ENCODE results near the gene ARAP2.

The ARAP2 gene

GRCh38 chr4:36280555-36280954, 36.2 kb upstream of the ARAP2 start:
- Histone ChIP-seq H3K4me1 (ENCODE audit: insufficient read depth, low read length) (no peaks in the 10 kb centered on the region; the same call in 1 of the 2 replicates), H3K36me3 (ENCODE audit: insufficient read depth, low read depth, low read length) (no peaks in the 10 kb centered on the region), H3K9me3 (ENCODE audit: insufficient read depth, low read depth, low read length) (no peaks in the 10 kb centered on the region), H3K27ac (ENCODE audit: low read length) (no peak overlapping the region), H3K9ac (ENCODE audit: low read depth, low read length) (no peak overlapping the region), H3K27me3 (ENCODE audit: insufficient read depth, low read length) (no peaks in the 10 kb centered on the region), H3K4me3 (ENCODE audit: low read length) (no peak overlapping the region)

- no peak overlapping the region for H3K27ac ChIP-seq (ENCODE audit: low read length)
- H3K27me3 ChIP-seq (ENCODE audit: insufficient read depth, low read length), result no peaks in the 10 kb centered on the region
- no peaks in the 10 kb centered on the region for H3K9me3 ChIP-seq (ENCODE audit: insufficient read depth, low read depth, low read length)
- no peaks in the 10 kb centered on the region; the same call in 1 of the 2 replicates for H3K4me1 ChIP-seq (ENCODE audit: insufficient read depth, low read length)
- H3K4me3 ChIP-seq (ENCODE audit: low read length), result no peak overlapping the region
- no peaks in the 10 kb centered on the region for H3K36me3 ChIP-seq (ENCODE audit: insufficient read depth, low read depth, low read length)
- no peak overlapping the region for H3K9ac ChIP-seq (ENCODE audit: low read depth, low read length)
These were observed 34.5 kb upstream of the ARAP2 start for GRCh38 chr4:36278789-36279188.

- no peak overlapping the region for H3K27ac ChIP-seq (ENCODE audit: low read length)
- H3K4me3 ChIP-seq (ENCODE audit: low read length), result no peak overlapping the region
- H3K9ac ChIP-seq (ENCODE audit: low read depth, low read length), result no peak overlapping the region
- H3K4me1 ChIP-seq (ENCODE audit: insufficient read depth, low read length), result no peaks in the 10 kb centered on the region; the same call in 1 of the 2 replicates
- H3K9me3 ChIP-seq (ENCODE audit: insufficient read depth, low read depth, low read length), result no peaks in the 10 kb centered on the region
- no peaks in the 10 kb centered on the region for H3K27me3 ChIP-seq (ENCODE audit: insufficient read depth, low read length)
- H3K36me3 ChIP-seq (ENCODE audit: insufficient read depth, low read depth, low read length), result no peaks in the 10 kb centered on the region
These were observed 33.2 kb upstream of the ARAP2 start for GRCh38 chr4:36277533-36277932.

- H3K4me1 ChIP-seq (ENCODE audit: insufficient read depth, low read length), result no peaks in the 10 kb centered on the region
These were observed 29.8 kb upstream of the ARAP2 start for GRCh38 chr4:36274158-36274557.

GRCh38 chr4:36273276-36273675, 29.0 kb upstream of the ARAP2 start:
- Histone ChIP-seq H3K36me3 (ENCODE audit: insufficient read depth, low read depth, low read length) (no peaks in the 10 kb centered on the region), H3K27ac (ENCODE audit: low read length) (no peak overlapping the region), H3K27me3 (ENCODE audit: insufficient read depth, low read length) (no peaks in the 10 kb centered on the region), H3K4me3 (ENCODE audit: low read length) (no peak overlapping the region), H3K9me3 (ENCODE audit: insufficient read depth, low read depth, low read length) (no peaks in the 10 kb centered on the region), H3K9ac (ENCODE audit: low read depth, low read length) (no peak overlapping the region), H3K4me1 (ENCODE audit: insufficient read depth, low read length) (no peaks in the 10 kb centered on the region)

More at GRCh38 chr4:36274158-36274557, 29.8 kb upstream of the ARAP2 start:
- no peak overlapping the region for H3K9ac ChIP-seq (ENCODE audit: low read depth, low read length)
- H3K9me3 ChIP-seq (ENCODE audit: insufficient read depth, low read depth, low read length), result no peaks in the 10 kb centered on the region
- no peaks in the 10 kb centered on the region for H3K36me3 ChIP-seq (ENCODE audit: insufficient read depth, low read depth, low read length)
- no peak overlapping the region for H3K27ac ChIP-seq (ENCODE audit: low read length)
- H3K27me3 ChIP-seq (ENCODE audit: insufficient read depth, low read length), result no peaks in the 10 kb centered on the region
- H3K4me3 ChIP-seq (ENCODE audit: low read length), result no peak overlapping the region

GRCh38 chr4:36269533-36270173, 25.3 kb upstream of the ARAP2 start:
- Histone ChIP-seq H3K27ac (ENCODE audit: low read length) (no peak overlapping the region), H3K36me3 (ENCODE audit: insufficient read depth, low read depth, low read length) (no peaks in the 10 kb centered on the region), H3K9me3 (ENCODE audit: insufficient read depth, low read depth, low read length) (no peaks in the 10 kb centered on the region), H3K27me3 (ENCODE audit: insufficient read depth, low read length) (no peaks in the 10 kb centered on the region), H3K9ac (ENCODE audit: low read depth, low read length) (no peak overlapping the region), H3K4me3 (ENCODE audit: low read length) (no peak overlapping the region), H3K4me1 (ENCODE audit: insufficient read depth, low read length) (peaks cover under 1% of the 10 kb centered on the region; the same call in 1 of the 2 replicates)

GRCh38 chr4:36269101-36269500, 24.8 kb upstream of the ARAP2 start:
- H3K36me3 ChIP-seq (ENCODE audit: insufficient read depth, low read depth, low read length), result no peaks in the 10 kb centered on the region
- no peak overlapping the region for H3K27ac ChIP-seq (ENCODE audit: low read length)
- no peaks in the 10 kb centered on the region for H3K9me3 ChIP-seq (ENCODE audit: insufficient read depth, low read depth, low read length)
- no peak overlapping the region for H3K4me3 ChIP-seq (ENCODE audit: low read length)
- peaks cover 6% of the 10 kb centered on the region; the same call in 1 of the 2 replicates for H3K4me1 ChIP-seq (ENCODE audit: insufficient read depth, low read length)
- no peaks in the 10 kb centered on the region for H3K27me3 ChIP-seq (ENCODE audit: insufficient read depth, low read length)
- no peak overlapping the region for H3K9ac ChIP-seq (ENCODE audit: low read depth, low read length)

- Histone ChIP-seq H3K27ac (ENCODE audit: low read length) (no peak overlapping the region), H3K36me3 (ENCODE audit: insufficient read depth, low read depth, low read length) (no peaks in the 10 kb centered on the region), H3K9me3 (ENCODE audit: insufficient read depth, low read depth, low read length) (no peaks in the 10 kb centered on the region), H3K4me1 (ENCODE audit: insufficient read depth, low read length) (peaks cover 8% of the 10 kb centered on the region; the same call in 1 of the 2 replicates), H3K4me3 (ENCODE audit: low read length) (no peak overlapping the region), H3K27me3 (ENCODE audit: insufficient read depth, low read length) (no peaks in the 10 kb centered on the region), H3K9ac (ENCODE audit: low read depth, low read length) (no peak overlapping the region)
These were observed 23.4 kb upstream of the ARAP2 start for GRCh38 chr4:36267486-36268268.

- H3K27ac ChIP-seq (ENCODE audit: low read length), result no peak overlapping the region
These were observed 20.0 kb upstream of the ARAP2 start for GRCh38 chr4:36264207-36264826.

GRCh38 chr4:36260731-36261130, 16.4 kb upstream of the ARAP2 start:
- no peaks in the 10 kb centered on the region for H3K27me3 ChIP-seq (ENCODE audit: insufficient read depth, low read length)
- no peaks in the 10 kb centered on the region for H3K9me3 ChIP-seq (ENCODE audit: insufficient read depth, low read depth, low read length)
- no peak overlapping the region for H3K4me3 ChIP-seq (ENCODE audit: low read length)
- no peaks in the 10 kb centered on the region for H3K36me3 ChIP-seq (ENCODE audit: insufficient read depth, low read depth, low read length)
- peaks cover 8% of the 10 kb centered on the region; the same call in 1 of the 2 replicates for H3K4me1 ChIP-seq (ENCODE audit: insufficient read depth, low read length)
- H3K9ac ChIP-seq (ENCODE audit: low read depth, low read length), result no peak overlapping the region
- no peak overlapping the region for H3K27ac ChIP-seq (ENCODE audit: low read length)

More at GRCh38 chr4:36264207-36264826, 20.0 kb upstream of the ARAP2 start:
- Histone ChIP-seq H3K4me1 (ENCODE audit: insufficient read depth, low read length) (peaks cover 8% of the 10 kb centered on the region; the same call in 1 of the 2 replicates), H3K4me3 (ENCODE audit: low read length) (peak overlapping the region; percentile 10; the same call in 1 of the 2 replicates), H3K9ac (ENCODE audit: low read depth, low read length) (no peak overlapping the region), H3K27me3 (ENCODE audit: insufficient read depth, low read length) (no peaks in the 10 kb centered on the region), H3K9me3 (ENCODE audit: insufficient read depth, low read depth, low read length) (no peaks in the 10 kb centered on the region), H3K36me3 (ENCODE audit: insufficient read depth, low read depth, low read length) (no peaks in the 10 kb centered on the region)

- no peaks in the 10 kb centered on the region for H3K4me1 ChIP-seq (ENCODE audit: insufficient read depth, low read length)
These were observed 12.1 kb upstream of the ARAP2 start for GRCh38 chr4:36256398-36256891.

More at GRCh38 chr4:36256398-36256891, 12.1 kb upstream of the ARAP2 start:
- Histone ChIP-seq H3K36me3 (ENCODE audit: insufficient read depth, low read depth, low read length) (no peaks in the 10 kb centered on the region), H3K9ac (ENCODE audit: low read depth, low read length) (no peak overlapping the region), H3K27me3 (ENCODE audit: insufficient read depth, low read length) (no peaks in the 10 kb centered on the region), H3K4me3 (ENCODE audit: low read length) (no peak overlapping the region), H3K9me3 (ENCODE audit: insufficient read depth, low read depth, low read length) (no peaks in the 10 kb centered on the region), H3K27ac (ENCODE audit: low read length) (no peak overlapping the region)
